Mesothelial cell of epicardium (in vitro differentiated cells): Measurements from ENCODE around the gene KCNK7. TPM values are rescaled to one million over a fixed set of nuclear protein-coding genes. Genes with fewer than 3 reads are reported as not detected.

Experiments used
- DNase-seq, 2 experiments: peaks; one replicate each; pipeline ENCODE4 v3.0.0; 2021; ENCODE audit warnings: low spot score in 2 of 2; ENCODE audit not compliant: unreplicated experiment in 2 of 2
- H3K27ac Mint-ChIP-seq: 2 replicates; pipeline ENCODE4 v1.8.0; 2021; ENCODE audit warnings: mixed read lengths
- H3K27me3 Mint-ChIP-seq: 2 replicates; pipeline ENCODE4 v1.8.0; 2021; ENCODE audit warnings: low read depth, mixed read lengths
- H3K36me3 Mint-ChIP-seq: 2 replicates; pipeline ENCODE4 v1.8.0; 2021; ENCODE audit warnings: mixed read lengths
- H3K4me1 Mint-ChIP-seq: 2 replicates; pipeline ENCODE4 v1.8.0; 2021; ENCODE audit warnings: mixed read lengths
- H3K4me3 Mint-ChIP-seq: 2 replicates; pipeline ENCODE4 v1.8.0; 2021; ENCODE audit warnings: mild to moderate bottlenecking, moderate library complexity, mixed read lengths
- H3K9me3 Mint-ChIP-seq: 2 replicates; pipeline ENCODE4 v1.8.0; 2021; ENCODE audit warnings: mixed read lengths
- total RNA-seq: library from RNA; stranded (reverse); gene quantifications from 3 replicates; pipeline ENCODE4 v1.2.1, GENCODE V29; 2021
- TF ChIP-seq, protein P1 (sequence below): fragments of 200-600 bp; sonication (generic); IDR thresholded peaks from one replicate; pipeline ENCODE4 v1.5.0; 2021; ENCODE audit warnings: antibody characterized with exemption; ENCODE audit not compliant: unreplicated experiment

The KCNK7 gene
- total RNA-seq, 1 donor from 2014 or later, result 2.4 TPM

DNA sequence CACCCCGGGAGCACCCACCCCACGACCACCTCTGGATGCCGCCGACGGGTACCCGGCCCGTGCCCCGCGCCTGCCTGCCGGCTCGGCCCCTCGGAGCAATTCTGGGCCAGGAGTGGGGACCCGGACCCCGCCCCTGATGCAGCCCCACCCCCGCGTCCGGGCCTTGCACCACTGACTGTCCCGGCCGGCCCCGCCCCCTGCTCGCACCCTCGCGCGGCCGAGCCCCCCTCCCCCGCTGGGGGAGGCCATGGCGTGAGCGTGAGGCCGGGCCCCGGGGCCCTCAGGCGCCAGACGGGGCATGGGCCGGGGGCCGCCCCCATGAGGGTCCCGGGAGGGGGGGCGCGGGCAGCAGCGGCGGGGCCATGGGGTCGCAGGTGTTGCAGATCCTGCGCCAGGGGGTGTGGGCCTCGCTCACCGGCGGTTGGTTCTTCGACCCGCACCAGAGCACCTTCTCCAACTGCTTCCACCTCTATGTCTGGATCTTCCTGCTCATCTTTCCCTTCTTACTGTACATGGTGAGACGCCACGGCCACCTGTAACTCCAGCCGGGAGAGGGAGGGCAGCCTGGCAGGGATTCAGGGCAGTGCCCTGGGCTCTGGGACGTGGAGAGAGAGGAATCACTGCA lies 20.5 kb upstream of the KCNK7 start:
- H3K4me3 Mint-ChIP-seq, result peak overlapping the region; percentile 97
- no peak for DNase-seq
- H3K4me1 Mint-ChIP-seq, result peaks cover 21% of the 10 kb centered on the region
- peaks cover 5% of the 10 kb centered on the region for H3K36me3 Mint-ChIP-seq
- peak overlapping the region; percentile 99 for H3K27ac Mint-ChIP-seq
- TF ChIP-seq, protein P1, sequence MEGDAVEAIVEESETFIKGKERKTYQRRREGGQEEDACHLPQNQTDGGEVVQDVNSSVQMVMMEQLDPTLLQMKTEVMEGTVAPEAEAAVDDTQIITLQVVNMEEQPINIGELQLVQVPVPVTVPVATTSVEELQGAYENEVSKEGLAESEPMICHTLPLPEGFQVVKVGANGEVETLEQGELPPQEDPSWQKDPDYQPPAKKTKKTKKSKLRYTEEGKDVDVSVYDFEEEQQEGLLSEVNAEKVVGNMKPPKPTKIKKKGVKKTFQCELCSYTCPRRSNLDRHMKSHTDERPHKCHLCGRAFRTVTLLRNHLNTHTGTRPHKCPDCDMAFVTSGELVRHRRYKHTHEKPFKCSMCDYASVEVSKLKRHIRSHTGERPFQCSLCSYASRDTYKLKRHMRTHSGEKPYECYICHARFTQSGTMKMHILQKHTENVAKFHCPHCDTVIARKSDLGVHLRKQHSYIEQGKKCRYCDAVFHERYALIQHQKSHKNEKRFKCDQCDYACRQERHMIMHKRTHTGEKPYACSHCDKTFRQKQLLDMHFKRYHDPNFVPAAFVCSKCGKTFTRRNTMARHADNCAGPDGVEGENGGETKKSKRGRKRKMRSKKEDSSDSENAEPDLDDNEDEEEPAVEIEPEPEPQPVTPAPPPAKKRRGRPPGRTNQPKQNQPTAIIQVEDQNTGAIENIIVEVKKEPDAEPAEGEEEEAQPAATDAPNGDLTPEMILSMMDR, result no peak
- no peaks in the 10 kb centered on the region for H3K9me3 Mint-ChIP-seq
- no peaks in the 10 kb centered on the region for H3K27me3 Mint-ChIP-seq

- peaks cover 21% of the 10 kb centered on the region for H3K4me1 Mint-ChIP-seq
- DNase-seq, result peak; percentile 100
- no peaks in the 10 kb centered on the region for H3K9me3 Mint-ChIP-seq
- no peaks in the 10 kb centered on the region for H3K27me3 Mint-ChIP-seq
- H3K27ac Mint-ChIP-seq, result peak within 1 kb of the TSS; percentile 99
- TF ChIP-seq, protein P1, result no peak
- peak within 1 kb of the TSS; percentile 97 for H3K4me3 Mint-ChIP-seq
- H3K36me3 Mint-ChIP-seq, result peaks cover 3% of the 10 kb centered on the region
Measured at GRCh38 chr11:65615229-65615949, 19.8 kb upstream of the KCNK7 start, which contains the start of gene PCNX3. Gene PCNX3 (plus strand): TSS chr11:65615776. CDS start chr11:65616312, 536 bp downstream.

GRCh38 chr11:65613091-65613928 lies 17.7 kb upstream of the KCNK7 start:
- Mint-ChIP-seq H3K27me3 (no peaks in the 10 kb centered on the region), H3K4me1 (peaks cover 21% of the 10 kb centered on the region), H3K27ac (peak overlapping the region; percentile 64), H3K4me3 (peak overlapping the region; percentile 87), H3K36me3 (peaks cover 5% of the 10 kb centered on the region), H3K9me3 (no peaks in the 10 kb centered on the region)
- TF ChIP-seq, protein P1, result no peak
- no peak for DNase-seq

DNA sequence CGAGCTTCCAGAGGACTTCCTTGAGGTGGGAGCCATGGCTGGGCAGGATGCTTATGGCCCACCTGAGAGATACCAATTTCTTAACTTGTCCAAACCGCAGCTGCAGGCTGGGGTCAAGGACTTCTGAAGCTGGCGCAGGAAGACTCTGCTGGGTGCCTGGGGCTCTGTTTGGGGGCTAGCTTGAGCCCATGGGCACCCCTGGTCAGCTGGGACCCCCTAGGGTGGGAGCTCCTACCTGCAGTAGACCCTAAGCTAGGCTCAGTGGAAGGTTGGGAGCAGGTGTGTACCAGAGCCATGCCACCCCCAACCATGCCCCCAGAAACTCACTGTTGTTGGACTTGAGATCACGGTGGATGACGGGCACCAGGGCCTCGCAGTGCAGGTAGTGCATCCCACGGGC lies 17.1 kb upstream of the KCNK7 start:
- Mint-ChIP-seq H3K4me3 (peak overlapping the region; percentile 87), H3K4me1 (peaks cover 21% of the 10 kb centered on the region), H3K27me3 (no peaks in the 10 kb centered on the region), H3K9me3 (no peaks in the 10 kb centered on the region), H3K36me3 (peaks cover 8% of the 10 kb centered on the region), H3K27ac (peak overlapping the region; percentile 85)
- TF ChIP-seq, protein P1, result no peak
- DNase-seq, result no peak

GRCh38 chr11:65611758-65612603 lies 16.4 kb upstream of the KCNK7 start:
- peak overlapping the region; percentile 85 for H3K27ac Mint-ChIP-seq
- peak overlapping the region; percentile 87 for H3K4me3 Mint-ChIP-seq
- H3K4me1 Mint-ChIP-seq, result peaks cover 26% of the 10 kb centered on the region
- H3K9me3 Mint-ChIP-seq, result no peaks in the 10 kb centered on the region
- no peak for DNase-seq
- no peaks in the 10 kb centered on the region for H3K27me3 Mint-ChIP-seq
- TF ChIP-seq, protein P1, result no peak
- H3K36me3 Mint-ChIP-seq, result peaks cover 8% of the 10 kb centered on the region
